ENCODE results near the gene AK4. TPM values are rescaled to one million over a fixed set of nuclear protein-coding genes. Genes with fewer than 3 reads are reported as not detected.

Gene AK4
- total and polyA plus RNA-seq, 2 of the 8 experiments (the other 6 are each of a cell fraction or from before 2014, with no cell fraction given) = 64.5 to 175 TPM

GRCh38 chr1:65255656-65256050, 107.7 kb downstream of the AK4 start:
- Histone ChIP-seq H3K79me2 (ENCODE audit: control insufficient read depth in 1 of 2, insufficient read depth in 2 of 2, low read length in 2 of 2) (no peaks in the 10 kb centered on the region), H3K23ac (ENCODE audit: insufficient read length) (no peak overlapping the region), H3K4me3 (ENCODE audit: extremely low read depth in 1 of 4, insufficient read depth in 2 of 4, low read depth in 3 of 4, low read length in 4 of 4) (peak overlapping the region; percentile 59 to 75 (median 66); a peak in 6 of 8 replicates), H4K20me1 (replicated peaks in 1 of 2; ENCODE audit: control insufficient read depth in 1 of 2, insufficient read depth in 2 of 2, low read length in 2 of 2) (peaks cover 0 to 5% of the 10 kb centered on the region in 2 experiments), H2AFZ (ENCODE audit: low read length) (no peak overlapping the region), H2BK5ac (ENCODE audit: low read depth, low read length) (no peak overlapping the region), H2BK120ac (replicated peaks; ENCODE audit: low read depth, low read length) (no peak overlapping the region), H3K27me3 (replicated peaks in 1 of 4; ENCODE audit: control insufficient read depth in 3 of 4, extremely low read depth in 1 of 4, insufficient read depth in 3 of 4, low read length in 3 of 4) (peaks cover 0 to 18% (median 12%) of the 10 kb centered on the region in 4 experiments; a peak in 6 of 7 replicates), H3K23me2 (ENCODE audit: low read depth, low read length) (peaks cover 13% of the 10 kb centered on the region), H2BK20ac (ENCODE audit: low read length) (no peak overlapping the region), H3K4me1 (replicated peaks in 1 of 4; ENCODE audit: control insufficient read depth in 3 of 4, insufficient read depth in 4 of 4, low read length in 3 of 4) (peaks cover 1 to 9% (median 3%) of the 10 kb centered on the region in 4 experiments; a peak in 5 of 7 replicates), H2BK15ac (ENCODE audit: low read length) (no peak overlapping the region), H3K4ac (replicated peaks; ENCODE audit: insufficient read length, low read depth, low read length) (no peak overlapping the region), H3K27ac (ENCODE audit: low read depth, low read length) (no peak overlapping the region), H4K8ac (ENCODE audit: extremely low read depth, insufficient read depth, low read length) (no peak overlapping the region), H3K9ac (replicated peaks in 1 of 4; ENCODE audit: extremely low read depth in 1 of 4, low read depth in 3 of 4, low read length in 3 of 4) (peak overlapping the region in 1 of 4 experiments; percentile 34; a peak in 2 of 7 replicates), H3K36me3 (ENCODE audit: control insufficient read depth in 2 of 4, insufficient read depth in 4 of 4, low read length in 3 of 4) (no peaks in the 10 kb centered on the region), H3K56ac (replicated peaks; ENCODE audit: insufficient read length, low read depth, low read length) (no peak overlapping the region), H2AK5ac (ENCODE audit: low read depth, low read length) (no peak overlapping the region), H3K14ac (ENCODE audit: insufficient read length) (no peak overlapping the region), H4K5ac (ENCODE audit: insufficient read length, low read depth, low read length) (no peak overlapping the region), H2BK12ac (ENCODE audit: low read depth, low read length) (0 out of 2 replicates have a peak overlapping the region, but pooled peaks have one; percentile 22), H3K4me2 (ENCODE audit: insufficient read depth in 1 of 2, low read depth in 2 of 2, low read length in 2 of 2) (peak overlapping the region; percentile 79 to 94), H3K9me3 (ENCODE audit: insufficient read depth in 2 of 2, low read depth in 1 of 2, low read length in 1 of 2) (no peaks in the 10 kb centered on the region), H3K79me1 (ENCODE audit: low read depth, low read length) (no peaks in the 10 kb centered on the region; the same call in 1 of the 2 replicates), H3K18ac (ENCODE audit: extremely low read depth, low read length) (no peak overlapping the region), H4K91ac (replicated peaks; ENCODE audit: insufficient read length, low read length) (no peak overlapping the region)
- POLR2A ChIA-PET (ENCODE audit: partially characterized antibody) = interaction anchor here (0.7 to 2.6 kb wide), 4 partner anchors 9 to 47 kb away, joined by 3 to 10 read pairs (median 6); no protein-coding TSS in a partner anchor
- no peak for DNase-seq (ENCODE audit: low read depth in 1 of 2, low spot score in 2 of 2)
- 72% methylated on average over 9 of the region's 9 CpGs; no CpG with 5 or more reads in 1 of the 2 experiments for WGBS, 2 experiments (ENCODE audit: extremely low coverage in 1 of 2, insufficient coverage in 1 of 2, insufficient read length in 1 of 2, insufficient replicate concordance in 2 of 2, low coverage in 1 of 2, low lambda C conversion rate in 2 of 2, missing lambda C conversion rate in 1 of 2)
- CTCF ChIA-PET (ENCODE audit: partially characterized antibody) = interaction anchor here (1.1 to 1.6 kb wide), 4 partner anchors 11 to 432 kb away, joined by 3 to 7 read pairs (median 4); no protein-coding TSS in a partner anchor
- no peak for TF ChIP-seq CTBP2 (IDR thresholded peaks at IDR 0.05; ENCODE audit: borderline replicate concordance, insufficient read depth, insufficient read length, low read length)
- TF ChIP-seq YY1 (IDR thresholded peaks at IDR 0.05; ENCODE audit: low read depth, low read length) = peak; percentile 79
- FAIRE-seq = no peak

All from H1 (cell line).